Right lobe of liver (tissue), 6 donors: Measurements from ENCODE around the gene ANKRD34B. TPM values are rescaled to one million over a fixed set of nuclear protein-coding genes. Genes with fewer than 3 reads are reported as not detected.

Experiments used
- ATAC-seq, 4 donors: fragments of 200-7000 bp; cut with Tn5 transposase; one replicate each; pipeline ENCODE4 v1.9.1; 2020; ENCODE audit warnings: mild to moderate bottlenecking in 4 of 4, moderate library complexity in 4 of 4
- DNase-seq, 3 donors: peaks; one replicate each; pipeline ENCODE4 v3.0.0-alpha.2; 2020
- H3K27ac ChIP-seq, 3 donors: fragments of 200-600 bp; one replicate each; pipeline ENCODE4 v1.8.0; 2022
- H3K27me3 ChIP-seq, 2 donors: fragments of 200-600 bp; one replicate each; pipeline ENCODE4 v1.8.0; 2022
- H3K36me3 ChIP-seq, 4 donors: fragments of 200-600 bp; sonication (generic) in 1 of 4; one replicate each; pipeline versions ENCODE4 v1.5.1 to v1.8.0; 2017 to 2022; ENCODE audit warnings: control low read depth in 1 of 4
- H3K4me1 ChIP-seq, 4 donors: fragments of 200-600 bp; sonication (generic) in 1 of 4; one replicate each; pipeline versions ENCODE4 v1.5.1 to v1.8.0; 2017 to 2022; ENCODE audit warnings: control low read depth in 1 of 4
- H3K4me3 ChIP-seq, 3 donors: fragments of 200-600 bp; one replicate each; pipeline ENCODE4 v1.8.0; 2022
- H3K9me3 ChIP-seq, 4 donors: fragments of 200-600 bp; sonication (generic) in 1 of 4; one replicate each; pipeline versions ENCODE4 v1.5.1 to v1.8.0; 2017 to 2022; ENCODE audit warnings: control low read depth in 1 of 4
- POLR2A ChIP-seq: fragments of 450-650 bp; IDR thresholded peaks from one replicate; pipeline ENCODE4 v1.6.1; 2017; ENCODE audit warnings: antibody characterized with exemption, mild to moderate bottlenecking
- WGBS: methylation state at CpG from one replicate; pipeline ENCODE4 v1.1.6; 2018; ENCODE audit warnings: low coverage, low lambda C conversion rate; ENCODE audit not compliant: insufficient coverage; ENCODE audit errors: missing lambda C conversion rate; 5-methylcytosine and 5-hydroxymethylcytosine counted together
- intact Hi-C, 2 donors: fragments of 100-400 bp; cut with DNase I; formaldehyde crosslinking; loops; one replicate each; pipeline versions ENCODE4 v1.11.2 to v1.14.1; 2022
- total RNA-seq, 6 experiments: library from RNA; depleted of rRNA in 2 of 6; stranded (reverse); fragments of >200 nt in 2 of 6; fragmentation: NEBNext Ultra II Directional in 3 of 6; extraction: Animal tissue kit (Norgen Biotek cat#: 25700) in 3 of 6; gene quantifications; one replicate each; pipeline versions ENCODE4 v1.1.0 to v1.2.4, GENCODE V29; 2016 to 2023
- TF ChIP-seq, protein P1 (sequence below), 4 donors: fragments of 200-600 bp in 3 of 4; fragments of 450-650 bp in 1 of 4; IDR thresholded peaks; one replicate each; pipeline versions ENCODE4 v1.5.1 to v1.8.0; 2016 to 2022; ENCODE audit warnings: antibody characterized with exemption in 4 of 4, mild to moderate bottlenecking in 2 of 4
- donor health status: DM: no; HTN: yes; CAD: no.
- donor health status: DM: no; HTN: no; CAD: no.
- donor health status: DM: no; HTN: no; CAD: no.
- donor health status: DM: no; HTN: yes; CAD: no.
- donor health status: DM: no; HTN: yes; CAD: no.

ANKRD34B gene
- total RNA-seq, 6 experiments from 2014 or later = 0.07 TPM; not detected in 5

DNA sequence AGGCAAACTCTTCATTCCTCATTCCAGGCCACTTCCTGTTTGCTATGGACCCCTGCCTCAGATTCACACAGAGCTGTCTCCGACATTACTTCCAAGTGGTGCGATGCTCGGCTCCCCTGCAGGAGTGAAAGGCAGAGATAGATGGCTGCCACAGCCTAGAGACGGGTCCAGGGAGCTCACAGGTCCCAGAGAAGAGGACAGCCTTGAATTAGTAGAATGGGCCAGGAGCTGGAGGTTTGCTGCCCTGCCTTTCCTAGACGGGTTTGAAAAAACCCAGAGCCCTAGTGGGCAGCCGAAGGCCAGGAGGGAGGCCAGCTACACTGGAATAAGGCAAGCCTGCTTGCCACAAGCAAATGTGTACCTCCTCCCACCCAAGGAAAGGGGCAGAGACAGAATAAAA lies 1.8 kb downstream of the ANKRD34B start:
- no peaks in the 10 kb centered on the region for H3K9me3 ChIP-seq
- no peak for DNase-seq
- TF ChIP-seq POLR2A = no peak
- TF ChIP-seq, protein P1, sequence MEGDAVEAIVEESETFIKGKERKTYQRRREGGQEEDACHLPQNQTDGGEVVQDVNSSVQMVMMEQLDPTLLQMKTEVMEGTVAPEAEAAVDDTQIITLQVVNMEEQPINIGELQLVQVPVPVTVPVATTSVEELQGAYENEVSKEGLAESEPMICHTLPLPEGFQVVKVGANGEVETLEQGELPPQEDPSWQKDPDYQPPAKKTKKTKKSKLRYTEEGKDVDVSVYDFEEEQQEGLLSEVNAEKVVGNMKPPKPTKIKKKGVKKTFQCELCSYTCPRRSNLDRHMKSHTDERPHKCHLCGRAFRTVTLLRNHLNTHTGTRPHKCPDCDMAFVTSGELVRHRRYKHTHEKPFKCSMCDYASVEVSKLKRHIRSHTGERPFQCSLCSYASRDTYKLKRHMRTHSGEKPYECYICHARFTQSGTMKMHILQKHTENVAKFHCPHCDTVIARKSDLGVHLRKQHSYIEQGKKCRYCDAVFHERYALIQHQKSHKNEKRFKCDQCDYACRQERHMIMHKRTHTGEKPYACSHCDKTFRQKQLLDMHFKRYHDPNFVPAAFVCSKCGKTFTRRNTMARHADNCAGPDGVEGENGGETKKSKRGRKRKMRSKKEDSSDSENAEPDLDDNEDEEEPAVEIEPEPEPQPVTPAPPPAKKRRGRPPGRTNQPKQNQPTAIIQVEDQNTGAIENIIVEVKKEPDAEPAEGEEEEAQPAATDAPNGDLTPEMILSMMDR (IDR thresholded peaks at IDR 0.05) = no peak
- H3K4me1 ChIP-seq = peaks cover 0 to 14% (median 0%) of the 10 kb centered on the region in 4 donors
- intact Hi-C loops = no loop called here
- H3K36me3 ChIP-seq = no peaks in the 10 kb centered on the region
- H3K27ac ChIP-seq = no peak overlapping the region
- H3K4me3 ChIP-seq = no peak overlapping the region
- peaks cover 10% of the 10 kb centered on the region in 2 donors for H3K27me3 ChIP-seq
- WGBS = 71% methylated on average over 2 of the region's 6 CpGs
- ATAC-seq = no peak

DNA sequence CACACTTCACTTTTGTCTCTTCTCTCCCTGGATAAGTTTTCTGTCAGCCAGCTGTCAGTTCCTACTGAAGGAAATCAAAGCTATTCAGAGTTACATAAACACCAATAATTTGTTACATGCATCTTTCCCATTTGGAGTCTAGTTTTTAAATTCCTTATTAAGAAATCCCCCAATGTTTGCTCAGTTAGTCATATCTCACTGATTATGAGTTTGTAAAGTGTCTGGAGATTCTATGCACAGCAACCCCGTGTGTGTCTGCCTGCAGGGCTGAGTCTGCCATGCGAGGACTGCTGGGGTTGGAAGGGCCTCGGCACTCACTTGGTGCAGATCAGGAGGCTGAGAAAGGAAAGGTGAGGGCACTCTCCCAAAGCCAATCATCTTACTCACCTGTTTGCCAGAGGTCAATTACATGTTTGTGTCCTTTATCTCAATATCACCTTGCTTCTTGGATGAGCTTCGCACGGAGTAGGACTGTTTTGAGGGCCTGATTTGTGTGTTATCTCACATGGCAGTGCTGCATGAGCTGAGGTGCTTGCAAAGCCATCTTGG lies 3.3 kb downstream of the ANKRD34B start:
- 33% methylated on average over 3 of the region's 5 CpGs for WGBS
- Histone ChIP-seq H3K4me1 (peaks cover 0 to 14% (median 0%) of the 10 kb centered on the region in 4 donors), H3K27me3 (peaks cover 10% of the 10 kb centered on the region in 2 donors), H3K4me3 (no peak overlapping the region), H3K9me3 (no peaks in the 10 kb centered on the region), H3K27ac (no peak overlapping the region), H3K36me3 (no peaks in the 10 kb centered on the region)
- intact Hi-C loops = no loop called here
- ATAC-seq = no peak
- DNase-seq = no peak
- TF ChIP-seq, protein P1 (IDR thresholded peaks at IDR 0.05) = no peak
- TF ChIP-seq POLR2A = no peak

DNA sequence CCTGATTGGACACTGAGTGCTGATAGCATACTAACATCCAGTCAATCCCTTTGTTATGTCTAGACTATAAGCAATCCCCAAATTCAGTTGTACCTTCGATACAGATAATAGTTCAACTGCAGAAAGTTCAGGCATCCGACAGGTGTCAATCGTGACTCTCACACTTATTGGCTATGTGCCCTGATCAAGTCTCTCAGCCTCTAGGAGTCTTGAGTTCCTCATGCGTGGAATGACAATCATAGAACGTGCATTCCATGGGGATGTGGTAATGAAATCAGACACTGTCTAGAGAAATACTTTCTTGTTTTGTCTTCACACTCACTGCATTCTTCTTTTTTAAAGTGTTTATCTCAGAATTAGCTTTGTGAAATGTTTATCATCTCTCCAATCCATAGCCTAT lies 4.8 kb downstream of the ANKRD34B start:
- ATAC-seq (no peak), DNase-seq (no peak)
- Histone ChIP-seq H3K4me1 (peaks cover 0 to 14% (median 0%) of the 10 kb centered on the region in 4 donors), H3K27me3 (peaks cover 7 to 8% of the 10 kb centered on the region in 2 donors), H3K36me3 (no peaks in the 10 kb centered on the region), H3K4me3 (no peak overlapping the region), H3K9me3 (no peaks in the 10 kb centered on the region), H3K27ac (no peak overlapping the region)
- intact Hi-C loops = no loop called here
- 82% methylated on average over 5 of the region's 5 CpGs for WGBS
- TF ChIP-seq POLR2A = no peak
- TF ChIP-seq, protein P1 (IDR thresholded peaks at IDR 0.05) = no peak

DNA sequence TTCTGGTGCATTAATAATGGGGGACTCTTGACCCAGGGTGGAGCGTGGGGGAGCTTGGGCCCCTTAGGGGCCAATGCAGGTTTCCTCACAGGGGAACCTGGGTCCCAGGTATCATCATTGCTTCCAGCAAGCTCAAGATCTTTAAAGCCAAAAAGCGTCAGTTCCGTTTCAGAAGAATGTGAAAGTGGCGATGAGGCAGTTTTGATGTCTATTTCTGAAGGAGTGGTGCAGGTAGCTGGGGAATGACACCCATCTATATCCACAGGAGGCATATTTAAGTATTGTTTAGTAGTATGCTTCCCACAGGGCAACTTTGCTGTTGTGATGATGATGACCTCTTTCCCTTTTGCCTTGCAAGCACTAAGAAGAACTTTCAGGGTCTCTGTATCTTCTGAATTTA lies 10.8 kb downstream of the ANKRD34B start:
- Histone ChIP-seq H3K36me3 (no peaks in the 10 kb centered on the region), H3K4me3 (no peak overlapping the region), H3K27ac (no peak overlapping the region), H3K4me1 (peaks cover 0 to 3% (median 0%) of the 10 kb centered on the region in 4 donors), H3K27me3 (no peaks in the 10 kb centered on the region), H3K9me3 (no peaks in the 10 kb centered on the region)
- TF ChIP-seq POLR2A = no peak
- TF ChIP-seq, protein P1 (IDR thresholded peaks at IDR 0.05) = no peak
- no peak for DNase-seq
- no peak for ATAC-seq
- WGBS = 83% methylated on average over 4 of the region's 4 CpGs
- intact Hi-C loops = no loop called here

DNA sequence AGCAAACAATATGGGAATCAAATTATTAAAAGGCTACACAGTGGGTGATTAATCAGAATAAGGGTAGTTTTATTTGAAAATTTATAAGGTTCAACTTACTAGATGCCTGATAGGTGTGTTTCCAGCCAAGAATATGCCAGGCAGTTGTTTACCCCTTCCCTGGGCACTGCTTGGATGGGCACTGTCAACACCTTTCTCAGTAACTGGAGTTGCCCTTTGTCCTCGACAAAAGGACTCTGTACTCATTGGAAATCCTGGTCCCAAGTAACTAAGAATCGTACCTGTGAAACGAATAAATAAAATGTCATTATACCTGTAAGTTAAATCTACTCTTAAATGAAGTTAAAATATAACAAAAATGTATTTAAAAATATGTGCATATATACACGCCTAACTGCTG lies 15.0 kb downstream of the ANKRD34B start:
- WGBS = 43% methylated on average over 4 of the region's 4 CpGs
- Histone ChIP-seq H3K4me3 (no peak overlapping the region), H3K4me1 (peaks cover 0 to 3% (median 0%) of the 10 kb centered on the region in 4 donors), H3K9me3 (no peaks in the 10 kb centered on the region), H3K27me3 (no peaks in the 10 kb centered on the region), H3K36me3 (no peaks in the 10 kb centered on the region), H3K27ac (no peak overlapping the region)
- peak; percentile 67 to 96 (median 80) for ATAC-seq
- no peak for DNase-seq
- intact Hi-C loops = no loop called here
- no peak for TF ChIP-seq POLR2A
- TF ChIP-seq, protein P1 (IDR thresholded peaks at IDR 0.05) = no peak
